ENCODE measurements around the gene PCDHGA10. TPM values are rescaled to one million over a fixed set of nuclear protein-coding genes. Genes with fewer than 3 reads are reported as not detected.

PCDHGA10 gene
- total and polyA plus RNA-seq, 9 of the 15 experiments (the other 6 are each of a cell fraction or from before 2014, with no cell fraction given), result 0.01 to 0.11 (median 0.05) TPM

DNA sequence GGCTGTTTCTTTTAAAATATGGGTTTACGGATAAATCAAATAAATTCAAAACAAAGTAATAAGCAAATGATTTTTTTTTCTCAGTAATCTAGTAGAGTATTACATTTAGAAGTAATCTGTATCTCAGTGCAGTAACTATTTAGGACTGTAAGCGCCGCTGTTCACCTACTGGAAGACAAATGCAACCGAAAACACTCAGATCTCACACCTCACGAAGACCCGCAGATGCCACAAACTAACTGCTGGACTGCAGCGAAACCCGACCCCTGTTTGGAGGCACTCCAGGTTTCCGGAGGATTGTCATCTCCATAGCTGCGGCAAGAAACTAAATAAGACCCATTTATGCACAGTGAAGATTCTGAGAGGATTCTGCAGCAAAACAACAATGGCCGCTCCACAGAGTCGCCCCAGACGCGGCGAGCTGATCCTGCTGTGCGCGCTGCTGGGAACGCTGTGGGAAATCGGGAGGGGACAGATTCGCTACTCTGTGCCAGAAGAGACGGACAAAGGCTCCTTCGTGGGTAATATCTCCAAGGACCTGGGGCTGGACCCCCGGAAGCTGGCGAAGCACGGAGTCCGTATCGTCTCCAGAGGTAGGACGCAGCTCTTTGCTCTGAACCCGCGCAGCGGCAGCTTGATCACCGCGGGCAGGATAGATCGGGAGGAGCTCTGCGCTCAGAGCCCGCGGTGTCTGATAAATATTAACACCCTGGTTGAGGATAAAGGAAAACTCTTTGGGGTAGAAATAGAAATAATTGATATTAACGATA lies 20.2 kb upstream of the PCDHGA10 start, which contains the start of gene PCDHGA8 (continued):
- TF ChIP-seq, protein P1, sequence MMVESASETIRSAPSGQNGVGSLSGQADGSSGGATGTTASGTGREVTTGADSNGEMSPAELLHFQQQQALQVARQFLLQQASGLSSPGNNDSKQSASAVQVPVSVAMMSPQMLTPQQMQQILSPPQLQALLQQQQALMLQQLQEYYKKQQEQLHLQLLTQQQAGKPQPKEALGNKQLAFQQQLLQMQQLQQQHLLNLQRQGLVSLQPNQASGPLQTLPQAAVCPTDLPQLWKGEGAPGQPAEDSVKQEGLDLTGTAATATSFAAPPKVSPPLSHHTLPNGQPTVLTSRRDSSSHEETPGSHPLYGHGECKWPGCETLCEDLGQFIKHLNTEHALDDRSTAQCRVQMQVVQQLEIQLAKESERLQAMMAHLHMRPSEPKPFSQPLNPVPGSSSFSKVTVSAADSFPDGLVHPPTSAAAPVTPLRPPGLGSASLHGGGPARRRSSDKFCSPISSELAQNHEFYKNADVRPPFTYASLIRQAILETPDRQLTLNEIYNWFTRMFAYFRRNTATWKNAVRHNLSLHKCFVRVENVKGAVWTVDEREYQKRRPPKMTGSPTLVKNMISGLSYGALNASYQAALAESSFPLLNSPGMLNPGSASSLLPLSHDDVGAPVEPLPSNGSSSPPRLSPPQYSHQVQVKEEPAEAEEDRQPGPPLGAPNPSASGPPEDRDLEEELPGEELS (CRISPR knock-in tag; IDR thresholded peaks at IDR 0.05; ENCODE audit: borderline replicate concordance), result no peak
- TF ChIP-seq, protein P2, sequence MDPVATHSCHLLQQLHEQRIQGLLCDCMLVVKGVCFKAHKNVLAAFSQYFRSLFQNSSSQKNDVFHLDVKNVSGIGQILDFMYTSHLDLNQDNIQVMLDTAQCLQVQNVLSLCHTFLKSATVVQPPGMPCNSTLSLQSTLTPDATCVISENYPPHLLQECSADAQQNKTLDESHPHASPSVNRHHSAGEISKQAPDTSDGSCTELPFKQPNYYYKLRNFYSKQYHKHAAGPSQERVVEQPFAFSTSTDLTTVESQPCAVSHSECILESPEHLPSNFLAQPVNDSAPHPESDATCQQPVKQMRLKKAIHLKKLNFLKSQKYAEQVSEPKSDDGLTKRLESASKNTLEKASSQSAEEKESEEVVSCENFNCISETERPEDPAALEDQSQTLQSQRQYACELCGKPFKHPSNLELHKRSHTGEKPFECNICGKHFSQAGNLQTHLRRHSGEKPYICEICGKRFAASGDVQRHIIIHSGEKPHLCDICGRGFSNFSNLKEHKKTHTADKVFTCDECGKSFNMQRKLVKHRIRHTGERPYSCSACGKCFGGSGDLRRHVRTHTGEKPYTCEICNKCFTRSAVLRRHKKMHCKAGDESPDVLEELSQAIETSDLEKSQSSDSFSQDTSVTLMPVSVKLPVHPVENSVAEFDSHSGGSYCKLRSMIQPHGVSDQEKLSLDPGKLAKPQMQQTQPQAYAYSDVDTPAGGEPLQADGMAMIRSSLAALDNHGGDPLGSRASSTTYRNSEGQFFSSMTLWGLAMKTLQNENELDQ (CRISPR knock-in tag; IDR thresholded peaks at IDR 0.05; ENCODE audit: borderline replicate concordance), result no peak
- TF ChIP-seq, protein P3, sequence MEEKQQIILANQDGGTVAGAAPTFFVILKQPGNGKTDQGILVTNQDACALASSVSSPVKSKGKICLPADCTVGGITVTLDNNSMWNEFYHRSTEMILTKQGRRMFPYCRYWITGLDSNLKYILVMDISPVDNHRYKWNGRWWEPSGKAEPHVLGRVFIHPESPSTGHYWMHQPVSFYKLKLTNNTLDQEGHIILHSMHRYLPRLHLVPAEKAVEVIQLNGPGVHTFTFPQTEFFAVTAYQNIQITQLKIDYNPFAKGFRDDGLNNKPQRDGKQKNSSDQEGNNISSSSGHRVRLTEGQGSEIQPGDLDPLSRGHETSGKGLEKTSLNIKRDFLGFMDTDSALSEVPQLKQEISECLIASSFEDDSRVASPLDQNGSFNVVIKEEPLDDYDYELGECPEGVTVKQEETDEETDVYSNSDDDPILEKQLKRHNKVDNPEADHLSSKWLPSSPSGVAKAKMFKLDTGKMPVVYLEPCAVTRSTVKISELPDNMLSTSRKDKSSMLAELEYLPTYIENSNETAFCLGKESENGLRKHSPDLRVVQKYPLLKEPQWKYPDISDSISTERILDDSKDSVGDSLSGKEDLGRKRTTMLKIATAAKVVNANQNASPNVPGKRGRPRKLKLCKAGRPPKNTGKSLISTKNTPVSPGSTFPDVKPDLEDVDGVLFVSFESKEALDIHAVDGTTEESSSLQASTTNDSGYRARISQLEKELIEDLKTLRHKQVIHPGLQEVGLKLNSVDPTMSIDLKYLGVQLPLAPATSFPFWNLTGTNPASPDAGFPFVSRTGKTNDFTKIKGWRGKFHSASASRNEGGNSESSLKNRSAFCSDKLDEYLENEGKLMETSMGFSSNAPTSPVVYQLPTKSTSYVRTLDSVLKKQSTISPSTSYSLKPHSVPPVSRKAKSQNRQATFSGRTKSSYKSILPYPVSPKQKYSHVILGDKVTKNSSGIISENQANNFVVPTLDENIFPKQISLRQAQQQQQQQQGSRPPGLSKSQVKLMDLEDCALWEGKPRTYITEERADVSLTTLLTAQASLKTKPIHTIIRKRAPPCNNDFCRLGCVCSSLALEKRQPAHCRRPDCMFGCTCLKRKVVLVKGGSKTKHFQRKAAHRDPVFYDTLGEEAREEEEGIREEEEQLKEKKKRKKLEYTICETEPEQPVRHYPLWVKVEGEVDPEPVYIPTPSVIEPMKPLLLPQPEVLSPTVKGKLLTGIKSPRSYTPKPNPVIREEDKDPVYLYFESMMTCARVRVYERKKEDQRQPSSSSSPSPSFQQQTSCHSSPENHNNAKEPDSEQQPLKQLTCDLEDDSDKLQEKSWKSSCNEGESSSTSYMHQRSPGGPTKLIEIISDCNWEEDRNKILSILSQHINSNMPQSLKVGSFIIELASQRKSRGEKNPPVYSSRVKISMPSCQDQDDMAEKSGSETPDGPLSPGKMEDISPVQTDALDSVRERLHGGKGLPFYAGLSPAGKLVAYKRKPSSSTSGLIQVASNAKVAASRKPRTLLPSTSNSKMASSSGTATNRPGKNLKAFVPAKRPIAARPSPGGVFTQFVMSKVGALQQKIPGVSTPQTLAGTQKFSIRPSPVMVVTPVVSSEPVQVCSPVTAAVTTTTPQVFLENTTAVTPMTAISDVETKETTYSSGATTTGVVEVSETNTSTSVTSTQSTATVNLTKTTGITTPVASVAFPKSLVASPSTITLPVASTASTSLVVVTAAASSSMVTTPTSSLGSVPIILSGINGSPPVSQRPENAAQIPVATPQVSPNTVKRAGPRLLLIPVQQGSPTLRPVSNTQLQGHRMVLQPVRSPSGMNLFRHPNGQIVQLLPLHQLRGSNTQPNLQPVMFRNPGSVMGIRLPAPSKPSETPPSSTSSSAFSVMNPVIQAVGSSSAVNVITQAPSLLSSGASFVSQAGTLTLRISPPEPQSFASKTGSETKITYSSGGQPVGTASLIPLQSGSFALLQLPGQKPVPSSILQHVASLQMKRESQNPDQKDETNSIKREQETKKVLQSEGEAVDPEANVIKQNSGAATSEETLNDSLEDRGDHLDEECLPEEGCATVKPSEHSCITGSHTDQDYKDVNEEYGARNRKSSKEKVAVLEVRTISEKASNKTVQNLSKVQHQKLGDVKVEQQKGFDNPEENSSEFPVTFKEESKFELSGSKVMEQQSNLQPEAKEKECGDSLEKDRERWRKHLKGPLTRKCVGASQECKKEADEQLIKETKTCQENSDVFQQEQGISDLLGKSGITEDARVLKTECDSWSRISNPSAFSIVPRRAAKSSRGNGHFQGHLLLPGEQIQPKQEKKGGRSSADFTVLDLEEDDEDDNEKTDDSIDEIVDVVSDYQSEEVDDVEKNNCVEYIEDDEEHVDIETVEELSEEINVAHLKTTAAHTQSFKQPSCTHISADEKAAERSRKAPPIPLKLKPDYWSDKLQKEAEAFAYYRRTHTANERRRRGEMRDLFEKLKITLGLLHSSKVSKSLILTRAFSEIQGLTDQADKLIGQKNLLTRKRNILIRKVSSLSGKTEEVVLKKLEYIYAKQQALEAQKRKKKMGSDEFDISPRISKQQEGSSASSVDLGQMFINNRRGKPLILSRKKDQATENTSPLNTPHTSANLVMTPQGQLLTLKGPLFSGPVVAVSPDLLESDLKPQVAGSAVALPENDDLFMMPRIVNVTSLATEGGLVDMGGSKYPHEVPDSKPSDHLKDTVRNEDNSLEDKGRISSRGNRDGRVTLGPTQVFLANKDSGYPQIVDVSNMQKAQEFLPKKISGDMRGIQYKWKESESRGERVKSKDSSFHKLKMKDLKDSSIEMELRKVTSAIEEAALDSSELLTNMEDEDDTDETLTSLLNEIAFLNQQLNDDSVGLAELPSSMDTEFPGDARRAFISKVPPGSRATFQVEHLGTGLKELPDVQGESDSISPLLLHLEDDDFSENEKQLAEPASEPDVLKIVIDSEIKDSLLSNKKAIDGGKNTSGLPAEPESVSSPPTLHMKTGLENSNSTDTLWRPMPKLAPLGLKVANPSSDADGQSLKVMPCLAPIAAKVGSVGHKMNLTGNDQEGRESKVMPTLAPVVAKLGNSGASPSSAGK (IDR thresholded peaks at IDR 0.05), result peak; percentile 63
- TF ChIP-seq, protein P4, sequence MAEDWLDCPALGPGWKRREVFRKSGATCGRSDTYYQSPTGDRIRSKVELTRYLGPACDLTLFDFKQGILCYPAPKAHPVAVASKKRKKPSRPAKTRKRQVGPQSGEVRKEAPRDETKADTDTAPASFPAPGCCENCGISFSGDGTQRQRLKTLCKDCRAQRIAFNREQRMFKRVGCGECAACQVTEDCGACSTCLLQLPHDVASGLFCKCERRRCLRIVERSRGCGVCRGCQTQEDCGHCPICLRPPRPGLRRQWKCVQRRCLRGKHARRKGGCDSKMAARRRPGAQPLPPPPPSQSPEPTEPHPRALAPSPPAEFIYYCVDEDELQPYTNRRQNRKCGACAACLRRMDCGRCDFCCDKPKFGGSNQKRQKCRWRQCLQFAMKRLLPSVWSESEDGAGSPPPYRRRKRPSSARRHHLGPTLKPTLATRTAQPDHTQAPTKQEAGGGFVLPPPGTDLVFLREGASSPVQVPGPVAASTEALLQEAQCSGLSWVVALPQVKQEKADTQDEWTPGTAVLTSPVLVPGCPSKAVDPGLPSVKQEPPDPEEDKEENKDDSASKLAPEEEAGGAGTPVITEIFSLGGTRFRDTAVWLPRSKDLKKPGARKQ (CRISPR knock-in tag; IDR thresholded peaks at IDR 0.05), result no peak
- TF ChIP-seq, protein P5, sequence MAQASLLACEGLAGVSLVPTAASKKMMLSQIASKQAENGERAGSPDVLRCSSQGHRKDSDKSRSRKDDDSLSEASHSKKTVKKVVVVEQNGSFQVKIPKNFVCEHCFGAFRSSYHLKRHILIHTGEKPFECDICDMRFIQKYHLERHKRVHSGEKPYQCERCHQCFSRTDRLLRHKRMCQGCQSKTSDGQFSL (CRISPR knock-in tag; IDR thresholded peaks at IDR 0.05), result no peak
- TF ChIP-seq, protein P5 (tag; IDR thresholded peaks at IDR 0.05), result no peak
